Limb (tissue), 2 donors: ENCODE measurements around the gene SATL1.
"Not testable (repeated sequence)": the region's sequence is repeated elsewhere in the genome, so short reads cannot be mapped to it uniquely, and the experiment has no call there.

ENCODE experiments used
- DNase-seq, 2 donors: peaks; one replicate each; pipeline ENCODE4 v3.0.0-alpha.2; 2016; ENCODE audit errors: extremely low spot score in 2 of 2

The SATL1 gene

GRCh38 chrX:85243761-85244449 is at the start of gene SATL1, which contains the start of gene ZNF711:
Gene SATL1 (minus strand): TSS chrX:85243779. CDS start chrX:85108968, 134,811 bp downstream.
Gene ZNF711 (plus strand): TSS chrX:85243991. CDS start chrX:85247573, 3,582 bp downstream.
- DNase-seq = peak; percentile 85 to 89

GRCh38 chrX:85288992-85289723 is 45.6 kb upstream of the SATL1 start:
- no peak for DNase-seq

GRCh38 chrX:85285286-85285685 is 41.7 kb upstream of the SATL1 start:
- not testable (repeated sequence) for DNase-seq

- DNase-seq = peak; percentile 1 to 57
Observed at GRCh38 chrX:85244450-85245211, 1.1 kb upstream of the SATL1 start.

GRCh38 chrX:85243155-85243554 is 424 bp downstream of the SATL1 start:
- DNase-seq = no peak

GRCh38 chrX:85223359-85223758 is 20.2 kb downstream of the SATL1 start:
- DNase-seq = no peak

- no peak for DNase-seq
Observed at GRCh38 chrX:85221361-85221760, 22.2 kb downstream of the SATL1 start.

- DNase-seq = no peak
Observed at GRCh38 chrX:85215946-85216345, 27.6 kb downstream of the SATL1 start.

GRCh38 chrX:85213792-85214530 is 29.6 kb downstream of the SATL1 start:
- DNase-seq = no peak

- no peak for DNase-seq
Observed at GRCh38 chrX:85203461-85203970, 40.1 kb downstream of the SATL1 start.

- DNase-seq = no peak
Observed at GRCh38 chrX:85196319-85196718, 47.3 kb downstream of the SATL1 start.

GRCh38 chrX:85159644-85160043 is 83.9 kb downstream of the SATL1 start:
- no peak for DNase-seq

- DNase-seq = no peak
Observed at GRCh38 chrX:85140964-85141363, 102.6 kb downstream of the SATL1 start.

GRCh38 chrX:85139422-85139821 is 104.2 kb downstream of the SATL1 start:
- no peak for DNase-seq

GRCh38 chrX:85136409-85136808 is 107.2 kb downstream of the SATL1 start:
- DNase-seq = no peak

GRCh38 chrX:85115252-85115651 is 128.3 kb downstream of the SATL1 start:
- no peak for DNase-seq

GRCh38 chrX:85114776-85115175 is 128.8 kb downstream of the SATL1 start:
- DNase-seq = no peak

- no peak for DNase-seq
Observed at GRCh38 chrX:85114171-85114570, 129.4 kb downstream of the SATL1 start.

GRCh38 chrX:85113746-85114145 is 129.8 kb downstream of the SATL1 start:
- no peak for DNase-seq

GRCh38 chrX:85112293-85112692 is 131.3 kb downstream of the SATL1 start:
- DNase-seq = no peak

GRCh38 chrX:85111347-85111746 is 132.2 kb downstream of the SATL1 start:
- peak in 1 of 2 donors; percentile 6 for DNase-seq
